SH-SY5Y (cell line): ENCODE measurements around the gene ATP8A2.

Source experiments
- GATA2 ChIP-seq: IDR thresholded peaks from 2 replicates; pipeline ENCODE4 v1.6.1; 2011; ENCODE audit warnings: mild to moderate bottlenecking, low read depth, low read length
- GATA3 ChIP-seq: IDR thresholded peaks from 2 replicates; pipeline ENCODE4 v1.6.1; 2011; ENCODE audit warnings: low read depth, mild to moderate bottlenecking, low read length, moderate library complexity

- TF ChIP-seq GATA2 (no peak), GATA3 (no peak)
Measured at GRCh38 chr13:25352806-25353205, 19.0 kb upstream of the ATP8A2 start.
